HG03039 (cell line): ENCODE data around the gene TSHZ1.

ENCODE experiments used
- ATAC-seq: cut with Tn5 transposase; IDR thresholded peaks from one replicate; pipeline ENCODE4 v1.9.1; 2021; ENCODE audit warnings: mild to moderate bottlenecking, moderate library complexity; ENCODE audit not compliant: unreplicated experiment

TSHZ1 gene

GRCh38 chr18:75241705-75242104 lies 31.1 kb downstream of the TSHZ1 start:
- ATAC-seq: no peak

- ATAC-seq: no peak
Measured at GRCh38 chr18:75244351-75245313, 34.0 kb downstream of the TSHZ1 start.

- ATAC-seq: no peak
Measured at GRCh38 chr18:75246721-75247610, 36.4 kb downstream of the TSHZ1 start.

- ATAC-seq: no peak
Measured at GRCh38 chr18:75247611-75248421, 37.2 kb downstream of the TSHZ1 start.

- ATAC-seq: no peak
Measured at GRCh38 chr18:75248426-75249174, 38.0 kb downstream of the TSHZ1 start.

GRCh38 chr18:75249175-75249518 lies 38.5 kb downstream of the TSHZ1 start:
- ATAC-seq: no peak

- no peak for ATAC-seq
Measured at GRCh38 chr18:75249672-75250470, 39.3 kb downstream of the TSHZ1 start.

GRCh38 chr18:75250471-75250821 lies 39.8 kb downstream of the TSHZ1 start:
- no peak for ATAC-seq

- ATAC-seq: no peak
Measured at GRCh38 chr18:75251466-75251865, 40.9 kb downstream of the TSHZ1 start.

- no peak for ATAC-seq
Measured at GRCh38 chr18:75252136-75252535, 41.5 kb downstream of the TSHZ1 start.

- no peak for ATAC-seq
Measured at GRCh38 chr18:75253043-75253442, 42.4 kb downstream of the TSHZ1 start.

GRCh38 chr18:75253784-75254183 lies 43.2 kb downstream of the TSHZ1 start:
- ATAC-seq: no peak

- no peak for ATAC-seq
Measured at GRCh38 chr18:75255094-75255493, 44.5 kb downstream of the TSHZ1 start.

- ATAC-seq: no peak
Measured at GRCh38 chr18:75256376-75256775, 45.8 kb downstream of the TSHZ1 start.

GRCh38 chr18:75257605-75258004 lies 47.0 kb downstream of the TSHZ1 start:
- ATAC-seq: no peak

- ATAC-seq: peak; percentile 92
Measured at GRCh38 chr18:75261430-75262223, 51.0 kb downstream of the TSHZ1 start.

- ATAC-seq: no peak
Measured at GRCh38 chr18:75262511-75262910, 51.9 kb downstream of the TSHZ1 start.

GRCh38 chr18:75264195-75264594 lies 53.6 kb downstream of the TSHZ1 start:
- no peak for ATAC-seq
